SU-DHL-6 (cell line): Measurements from ENCODE around the gene LRRFIP1.

ENCODE experiments used
- H2AFZ ChIP-seq: fragments of 200-600 bp; sonication (generic); 2 replicates; pipeline ENCODE4 v1.6.1; 2014; ENCODE audit warnings: low read depth, mild to moderate bottlenecking, moderate library complexity, mixed read lengths, antibody characterized with exemption, low read length; ENCODE audit not compliant: severe bottlenecking
- H3F3A ChIP-seq: fragments of 200-600 bp; shearing (Covaris generic); 2 replicates; pipeline ENCODE4 v1.6.0; 2016; ENCODE audit warnings: antibody characterized with exemption, mild to moderate bottlenecking; ENCODE audit not compliant: insufficient read depth
- H3K27ac ChIP-seq: fragments of 200-600 bp; sonication (generic); 2 replicates; pipeline ENCODE4 v1.5.1; 2016; ENCODE audit warnings: low read depth, mild to moderate bottlenecking, low read length, moderate library complexity, mixed read lengths
- H3K27me3 ChIP-seq: fragments of 200-600 bp; sonication (generic), shearing (Covaris generic); 2 replicates; pipeline ENCODE4 v1.6.0; 2014; ENCODE audit warnings: mild to moderate bottlenecking, low read length
- H3K36me3 ChIP-seq: fragments of 200-600 bp; sonication (generic); 2 replicates; pipeline ENCODE4 v1.6.1; 2014; ENCODE audit warnings: mild to moderate bottlenecking, low read length, mixed read lengths
- H3K4me2 ChIP-seq: fragments of 300-600, 200-600 bp; shearing (Covaris generic), sonication (generic); 2 replicates; pipeline ENCODE4 v1.6.0; 2014; ENCODE audit warnings: low read length, low read depth, mild to moderate bottlenecking; ENCODE audit not compliant: poor library complexity, severe bottlenecking
- H3K4me3 ChIP-seq: fragments of 200-600 bp; sonication (generic); 2 replicates; pipeline ENCODE4 v1.5.1; 2014; ENCODE audit warnings: antibody characterized with exemption, low read length, mild to moderate bottlenecking, mixed read lengths; ENCODE audit not compliant: insufficient read depth, poor library complexity, severe bottlenecking
- H3K79me2 ChIP-seq: fragments of 200-600 bp; sonication (generic); 2 replicates; pipeline ENCODE4 v1.6.1; 2014; ENCODE audit warnings: mild to moderate bottlenecking, low read length, moderate library complexity; ENCODE audit not compliant: insufficient read depth
- H3K9ac ChIP-seq: fragments of 200-600 bp; sonication (generic); 2 replicates; pipeline ENCODE4 v1.7.0; 2014; ENCODE audit warnings: mild to moderate bottlenecking, low read length
- H3K9me2 ChIP-seq: fragments of 200-600 bp; sonication (generic); replicated peaks from 2 replicates; pipeline ENCODE4 v1.6.1; 2014; ENCODE audit warnings: low read length; ENCODE audit not compliant: insufficient read depth
- H3K9me3 ChIP-seq: fragments of 200-600 bp; sonication (generic); 2 replicates; pipeline ENCODE4 v1.6.1; 2014; ENCODE audit warnings: low read length, mixed read lengths; ENCODE audit not compliant: insufficient read depth
- H4K20me1 ChIP-seq: fragments of 200-600 bp; sonication (generic); 2 replicates; pipeline ENCODE4 v1.6.1; 2014; ENCODE audit warnings: low read depth, mild to moderate bottlenecking, antibody characterized with exemption, low read length, moderate library complexity, mixed read lengths
- CTCF ChIP-seq: fragments of 200-600 bp; sonication (generic); IDR thresholded peaks from one replicate; pipeline ENCODE4 v1.5.1; 2017; ENCODE audit warnings: antibody characterized with exemption, mild to moderate bottlenecking, low read length, moderate library complexity; ENCODE audit not compliant: insufficient read depth, poor library complexity, severe bottlenecking
- EZH2phosphoT487 ChIP-seq: fragments of 200-600 bp; sonication (generic), shearing (Covaris generic); conservative IDR thresholded peaks from 2 replicates; pipeline ENCODE4 v1.6.1; 2018; ENCODE audit warnings: mild to moderate bottlenecking, antibody characterized with exemption, low read length, moderate library complexity, mixed read lengths

Gene LRRFIP1

DNA sequence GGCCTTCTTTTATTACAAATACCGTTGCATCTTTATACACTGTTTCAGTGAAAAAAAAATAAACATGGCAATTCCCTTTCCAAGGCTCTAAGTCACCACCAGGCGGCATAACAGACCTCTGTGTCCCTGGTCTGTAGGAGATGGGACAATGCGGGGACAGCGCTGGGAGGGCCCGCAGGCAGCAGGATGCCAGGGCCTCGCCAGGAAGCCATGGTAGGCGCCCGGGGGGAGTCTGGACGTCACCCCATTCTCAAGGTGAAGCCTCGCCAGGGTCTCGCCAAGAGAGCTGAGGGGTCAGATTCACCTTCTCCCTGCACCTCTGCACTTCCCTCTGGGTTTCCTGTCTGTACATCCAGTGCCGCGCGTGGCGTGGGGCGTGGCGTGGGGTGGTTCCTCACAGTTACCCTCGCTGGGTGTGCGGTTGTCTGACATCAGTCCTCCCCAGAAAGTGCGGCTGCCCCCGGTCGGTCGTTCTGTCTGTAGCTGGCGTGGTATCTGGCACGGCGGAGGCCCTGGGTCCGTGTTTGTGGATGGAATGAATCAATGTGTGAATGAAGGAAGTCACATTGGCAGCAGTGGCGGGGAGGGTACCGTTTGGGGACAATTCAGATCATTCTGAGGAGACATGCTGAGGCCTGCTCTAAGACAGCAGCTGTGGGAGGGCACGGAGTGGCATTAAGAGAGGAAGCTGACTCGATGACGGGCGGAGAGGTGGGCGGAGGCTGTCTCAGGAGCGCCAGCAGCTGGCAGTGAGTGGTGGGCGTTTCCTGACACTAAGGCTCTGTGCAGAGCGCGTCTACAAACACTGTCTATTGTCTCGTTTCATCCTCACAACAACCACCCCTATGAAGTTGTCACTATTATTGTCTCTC lies 46.0 kb downstream of the LRRFIP1 start:
- Histone ChIP-seq H3K9ac (peak overlapping the region; percentile 56), H2AFZ (peak overlapping the region; percentile 91), H3K36me3 (no peaks in the 10 kb centered on the region), H3F3A (peaks cover 28% of the 10 kb centered on the region), H3K4me3 (peak overlapping the region; percentile 46), H3K9me3 (no peaks in the 10 kb centered on the region), H3K79me2 (no peaks in the 10 kb centered on the region), H3K27ac (peak overlapping the region; percentile 25; the same call in 1 of the 2 replicates), H3K9me2 (no peaks in the 10 kb centered on the region), H3K4me2 (peak overlapping the region; percentile 73), H4K20me1 (no peaks in the 10 kb centered on the region), H3K27me3 (no peaks in the 10 kb centered on the region)
- TF ChIP-seq EZH2phosphoT487 (no peak), CTCF (peak; percentile 76)

- Histone ChIP-seq H3F3A (peaks cover 25% of the 10 kb centered on the region), H3K9me3 (no peaks in the 10 kb centered on the region), H3K36me3 (no peaks in the 10 kb centered on the region), H3K27me3 (no peaks in the 10 kb centered on the region), H3K9ac (peak overlapping the region; percentile 33), H3K9me2 (no peaks in the 10 kb centered on the region), H3K4me3 (peak overlapping the region; percentile 24), H2AFZ (peak overlapping the region; percentile 91), H4K20me1 (no peaks in the 10 kb centered on the region), H3K4me2 (peak overlapping the region; percentile 73), H3K79me2 (no peaks in the 10 kb centered on the region), H3K27ac (peak overlapping the region; percentile 40)
- no peak for TF ChIP-seq CTCF
These were observed 47.4 kb downstream of the LRRFIP1 start for GRCh38 chr2:237674731-237675276.

- Histone ChIP-seq H3K4me3 (no peak overlapping the region), H2AFZ (peak overlapping the region; percentile 91), H4K20me1 (no peaks in the 10 kb centered on the region), H3F3A (peaks cover 25% of the 10 kb centered on the region), H3K27ac (peak overlapping the region; percentile 40), H3K36me3 (no peaks in the 10 kb centered on the region), H3K9me2 (no peaks in the 10 kb centered on the region), H3K9me3 (no peaks in the 10 kb centered on the region), H3K79me2 (no peaks in the 10 kb centered on the region), H3K27me3 (no peaks in the 10 kb centered on the region), H3K4me2 (peak overlapping the region; percentile 73), H3K9ac (peak overlapping the region; percentile 33)
- no peak for TF ChIP-seq CTCF
These were observed 47.9 kb downstream of the LRRFIP1 start for GRCh38 chr2:237675316-237675715.
